Measurements from ENCODE around the gene CASP4. TPM values are rescaled to one million over a fixed set of nuclear protein-coding genes. Genes with fewer than 3 reads are reported as not detected.

Gene CASP4
- total RNA-seq, 1 experiment from 2014 or later, result 21.1 TPM

DNA sequence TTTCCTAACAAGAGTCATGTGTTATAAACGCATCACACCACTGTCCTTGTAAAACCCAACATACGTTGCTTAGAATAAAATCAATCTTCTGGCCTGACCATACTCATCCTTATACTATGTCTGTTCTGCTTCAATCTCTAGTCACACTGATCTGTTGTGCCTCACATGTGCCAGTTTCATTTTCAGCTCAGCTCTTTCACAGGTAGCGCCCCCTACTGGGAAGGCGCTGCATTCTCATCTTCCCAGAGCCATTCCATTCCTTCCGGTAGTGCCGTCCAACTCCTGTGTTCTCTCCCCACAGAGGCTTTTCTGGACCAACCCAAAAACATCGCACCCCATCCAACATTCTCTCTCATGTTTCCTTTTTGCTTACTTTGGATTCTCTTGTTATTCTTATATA lies 32.4 kb upstream of the CASP4 start:
- Histone ChIP-seq H3K4me2 (ENCODE audit: low read length) (no peak overlapping the region), H3K4me1 (ENCODE audit: control insufficient read depth in 1 of 2, insufficient read depth in 2 of 2, low read length in 2 of 2) (peaks cover 0 to 12% of the 10 kb centered on the region in 2 experiments; a peak in 2 of 4 replicates), H3K9ac (ENCODE audit: low read length) (no peak overlapping the region), H2AFZ (ENCODE audit: low read depth, low read length, poor library complexity, severe bottlenecking) (peak overlapping the region; percentile 82), H3K27me3 (ENCODE audit: insufficient read depth, low read length) (no peaks in the 10 kb centered on the region), H3K79me2 (ENCODE audit: insufficient read depth, low read length) (no peaks in the 10 kb centered on the region), H4K20me1 (ENCODE audit: insufficient read depth) (no peaks in the 10 kb centered on the region), H3K9me2 (ENCODE audit: insufficient read depth) (no peaks in the 10 kb centered on the region), H3K36me3 (ENCODE audit: control insufficient read depth in 1 of 2, insufficient read depth in 2 of 2, low read length in 2 of 2) (no peaks in the 10 kb centered on the region), H3K9me3 (ENCODE audit: control insufficient read depth in 1 of 2, insufficient read depth in 1 of 2, low read depth in 1 of 2, low read length in 2 of 2) (no peaks in the 10 kb centered on the region), H3K4me3 (replicated peaks in 1 of 2; ENCODE audit: low read depth in 1 of 2, low read length in 2 of 2) (no peak overlapping the region), H3K27ac (ENCODE audit: low read depth, low read length) (no peak overlapping the region)
- RAD21 ChIA-PET (ENCODE audit: low non-redundant PET in 1 of 2, low total read pairs in 2 of 2, uncharacterized antibody in 2 of 2, unreplicated experiment in 2 of 2), result no interaction called here
- DNase-seq (ENCODE audit: low read depth, low spot score), result peak; percentile 19
- CTCF ChIA-PET, result interaction anchor here (1.2 kb wide), 1 partner anchor 8 kb away, joined by 4 read pairs; no protein-coding TSS in a partner anchor
- peak; percentile 84 for ATAC-seq
- intact Hi-C loops (cut with micrococcal nuclease), result no loop called here
- POLR2A ChIA-PET, result no interaction called here
- no peak for TF ChIP-seq ZNF274 (IDR thresholded peaks at IDR 0.05; ENCODE audit: low read depth, low read length)
- TF ChIP-seq, protein P1, sequence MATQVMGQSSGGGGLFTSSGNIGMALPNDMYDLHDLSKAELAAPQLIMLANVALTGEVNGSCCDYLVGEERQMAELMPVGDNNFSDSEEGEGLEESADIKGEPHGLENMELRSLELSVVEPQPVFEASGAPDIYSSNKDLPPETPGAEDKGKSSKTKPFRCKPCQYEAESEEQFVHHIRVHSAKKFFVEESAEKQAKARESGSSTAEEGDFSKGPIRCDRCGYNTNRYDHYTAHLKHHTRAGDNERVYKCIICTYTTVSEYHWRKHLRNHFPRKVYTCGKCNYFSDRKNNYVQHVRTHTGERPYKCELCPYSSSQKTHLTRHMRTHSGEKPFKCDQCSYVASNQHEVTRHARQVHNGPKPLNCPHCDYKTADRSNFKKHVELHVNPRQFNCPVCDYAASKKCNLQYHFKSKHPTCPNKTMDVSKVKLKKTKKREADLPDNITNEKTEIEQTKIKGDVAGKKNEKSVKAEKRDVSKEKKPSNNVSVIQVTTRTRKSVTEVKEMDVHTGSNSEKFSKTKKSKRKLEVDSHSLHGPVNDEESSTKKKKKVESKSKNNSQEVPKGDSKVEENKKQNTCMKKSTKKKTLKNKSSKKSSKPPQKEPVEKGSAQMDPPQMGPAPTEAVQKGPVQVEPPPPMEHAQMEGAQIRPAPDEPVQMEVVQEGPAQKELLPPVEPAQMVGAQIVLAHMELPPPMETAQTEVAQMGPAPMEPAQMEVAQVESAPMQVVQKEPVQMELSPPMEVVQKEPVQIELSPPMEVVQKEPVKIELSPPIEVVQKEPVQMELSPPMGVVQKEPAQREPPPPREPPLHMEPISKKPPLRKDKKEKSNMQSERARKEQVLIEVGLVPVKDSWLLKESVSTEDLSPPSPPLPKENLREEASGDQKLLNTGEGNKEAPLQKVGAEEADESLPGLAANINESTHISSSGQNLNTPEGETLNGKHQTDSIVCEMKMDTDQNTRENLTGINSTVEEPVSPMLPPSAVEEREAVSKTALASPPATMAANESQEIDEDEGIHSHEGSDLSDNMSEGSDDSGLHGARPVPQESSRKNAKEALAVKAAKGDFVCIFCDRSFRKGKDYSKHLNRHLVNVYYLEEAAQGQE (IDR thresholded peaks at IDR 0.05; ENCODE audit: low read depth), result no peak
- TF ChIP-seq, protein P2, sequence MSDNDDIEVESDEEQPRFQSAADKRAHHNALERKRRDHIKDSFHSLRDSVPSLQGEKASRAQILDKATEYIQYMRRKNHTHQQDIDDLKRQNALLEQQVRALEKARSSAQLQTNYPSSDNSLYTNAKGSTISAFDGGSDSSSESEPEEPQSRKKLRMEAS (IDR thresholded peaks at IDR 0.05), result 0 out of 2 replicates have a peak, but pooled peaks have one; percentile 45
- TF ChIP-seq POLR2A (IDR thresholded peaks at IDR 0.05; ENCODE audit: borderline replicate concordance, extremely low read depth, insufficient read depth, insufficient read length), result no peak
- no peak for TF ChIP-seq JUND (IDR thresholded peaks at IDR 0.05)
- TF ChIP-seq, protein P3, sequence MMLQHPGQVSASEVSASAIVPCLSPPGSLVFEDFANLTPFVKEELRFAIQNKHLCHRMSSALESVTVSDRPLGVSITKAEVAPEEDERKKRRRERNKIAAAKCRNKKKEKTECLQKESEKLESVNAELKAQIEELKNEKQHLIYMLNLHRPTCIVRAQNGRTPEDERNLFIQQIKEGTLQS (IDR thresholded peaks at IDR 0.05), result no peak
- no peak for TF ChIP-seq EGR1 (IDR thresholded peaks at IDR 0.05; ENCODE audit: low read depth)
- TF ChIP-seq, protein P4, sequence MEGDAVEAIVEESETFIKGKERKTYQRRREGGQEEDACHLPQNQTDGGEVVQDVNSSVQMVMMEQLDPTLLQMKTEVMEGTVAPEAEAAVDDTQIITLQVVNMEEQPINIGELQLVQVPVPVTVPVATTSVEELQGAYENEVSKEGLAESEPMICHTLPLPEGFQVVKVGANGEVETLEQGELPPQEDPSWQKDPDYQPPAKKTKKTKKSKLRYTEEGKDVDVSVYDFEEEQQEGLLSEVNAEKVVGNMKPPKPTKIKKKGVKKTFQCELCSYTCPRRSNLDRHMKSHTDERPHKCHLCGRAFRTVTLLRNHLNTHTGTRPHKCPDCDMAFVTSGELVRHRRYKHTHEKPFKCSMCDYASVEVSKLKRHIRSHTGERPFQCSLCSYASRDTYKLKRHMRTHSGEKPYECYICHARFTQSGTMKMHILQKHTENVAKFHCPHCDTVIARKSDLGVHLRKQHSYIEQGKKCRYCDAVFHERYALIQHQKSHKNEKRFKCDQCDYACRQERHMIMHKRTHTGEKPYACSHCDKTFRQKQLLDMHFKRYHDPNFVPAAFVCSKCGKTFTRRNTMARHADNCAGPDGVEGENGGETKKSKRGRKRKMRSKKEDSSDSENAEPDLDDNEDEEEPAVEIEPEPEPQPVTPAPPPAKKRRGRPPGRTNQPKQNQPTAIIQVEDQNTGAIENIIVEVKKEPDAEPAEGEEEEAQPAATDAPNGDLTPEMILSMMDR (IDR thresholded peaks at IDR 0.05 in 2 of 3, conservative IDR thresholded peaks at IDR 0.05 in 1 of 3; ENCODE audit: borderline replicate concordance in 1 of 3, insufficient read depth in 1 of 3, low read depth in 2 of 3, low read length in 2 of 3), result peak; percentile 23 to 87 (median 75); a peak in 5 of 6 replicates
- TF ChIP-seq CBX3 (IDR thresholded peaks at IDR 0.05; ENCODE audit: low read depth), result peak; percentile 37; the same call in 1 of the 2 replicates
- TF ChIP-seq RAD21 (IDR thresholded peaks at IDR 0.05; ENCODE audit: low read depth), result peak; percentile 41; the same call in 1 of the 2 replicates
- no peak for TF ChIP-seq SRF (IDR thresholded peaks at IDR 0.05; ENCODE audit: low read depth)
- no TSS peak for BruUV-seq (replicated peaks)
